ENCODE data around the gene GRIN2A.

DNA sequence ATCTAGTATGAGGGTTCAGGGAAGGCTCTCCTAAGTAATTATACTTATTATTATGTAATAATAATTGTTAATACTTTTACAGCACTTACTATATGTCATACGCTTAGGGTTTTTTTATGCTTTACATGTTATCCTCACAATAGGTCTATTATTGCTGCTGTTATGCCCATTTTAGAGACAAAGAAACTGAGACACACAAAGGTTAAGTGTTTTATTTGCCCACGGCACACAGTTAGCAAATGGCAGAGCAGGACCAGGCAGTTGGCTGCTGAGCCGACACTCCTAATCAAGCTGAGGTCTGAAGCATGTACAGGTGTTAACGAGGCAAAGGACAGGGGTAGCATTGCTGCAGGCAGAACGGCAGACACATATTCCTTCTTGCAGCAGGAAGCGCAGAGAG, 443.5 kb downstream of the GRIN2A start:
- no peak for TF ChIP-seq POLR2AphosphoS5 (IDR thresholded peaks at IDR 0.05; ENCODE audit: low read depth)
- TF ChIP-seq, protein P1, sequence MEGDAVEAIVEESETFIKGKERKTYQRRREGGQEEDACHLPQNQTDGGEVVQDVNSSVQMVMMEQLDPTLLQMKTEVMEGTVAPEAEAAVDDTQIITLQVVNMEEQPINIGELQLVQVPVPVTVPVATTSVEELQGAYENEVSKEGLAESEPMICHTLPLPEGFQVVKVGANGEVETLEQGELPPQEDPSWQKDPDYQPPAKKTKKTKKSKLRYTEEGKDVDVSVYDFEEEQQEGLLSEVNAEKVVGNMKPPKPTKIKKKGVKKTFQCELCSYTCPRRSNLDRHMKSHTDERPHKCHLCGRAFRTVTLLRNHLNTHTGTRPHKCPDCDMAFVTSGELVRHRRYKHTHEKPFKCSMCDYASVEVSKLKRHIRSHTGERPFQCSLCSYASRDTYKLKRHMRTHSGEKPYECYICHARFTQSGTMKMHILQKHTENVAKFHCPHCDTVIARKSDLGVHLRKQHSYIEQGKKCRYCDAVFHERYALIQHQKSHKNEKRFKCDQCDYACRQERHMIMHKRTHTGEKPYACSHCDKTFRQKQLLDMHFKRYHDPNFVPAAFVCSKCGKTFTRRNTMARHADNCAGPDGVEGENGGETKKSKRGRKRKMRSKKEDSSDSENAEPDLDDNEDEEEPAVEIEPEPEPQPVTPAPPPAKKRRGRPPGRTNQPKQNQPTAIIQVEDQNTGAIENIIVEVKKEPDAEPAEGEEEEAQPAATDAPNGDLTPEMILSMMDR (IDR thresholded peaks at IDR 0.05; ENCODE audit: insufficient read depth, low read length), result no peak

Measured in HL-60 (cell line).